IgD-negative memory B cell (primary cell): Measurements from ENCODE around the gene RPS21. TPM values are rescaled to one million over a fixed set of nuclear protein-coding genes. Genes with fewer than 3 reads are reported as not detected.

ENCODE experiments used
- H3K27ac Mint-ChIP-seq, 3 donors: one replicate each; pipeline ENCODE4 v1.8.0; 2020 to 2022; ENCODE audit warnings: mild to moderate bottlenecking in 3 of 3, mixed read lengths in 3 of 3, moderate library complexity in 1 of 3
- H3K27me3 Mint-ChIP-seq: one replicate; pipeline ENCODE4 v1.8.0; 2021; ENCODE audit warnings: mixed read lengths
- H3K36me3 Mint-ChIP-seq: one replicate; pipeline ENCODE4 v1.8.0; 2020; ENCODE audit warnings: mild to moderate bottlenecking, mixed read lengths
- H3K4me1 Mint-ChIP-seq, 3 donors: one replicate each; pipeline ENCODE4 v1.8.0; 2020 to 2022; ENCODE audit warnings: mixed read lengths in 3 of 3, mild to moderate bottlenecking in 1 of 3
- H3K4me3 Mint-ChIP-seq, 4 donors: one replicate each; pipeline ENCODE4 v1.8.0; 2020 to 2022; ENCODE audit warnings: mild to moderate bottlenecking in 4 of 4, mixed read lengths in 4 of 4, moderate library complexity in 3 of 4
- H3K9me3 Mint-ChIP-seq, 3 donors: one replicate each; pipeline ENCODE4 v1.8.0; 2020 to 2021; ENCODE audit warnings: mixed read lengths in 3 of 3, mild to moderate bottlenecking in 1 of 3
- polyA plus RNA-seq: library from polyadenylated mRNA; unstranded; fragments of 300-500 nt; fragmentation: Illumina TruSeq; gene quantifications from one replicate; pipeline ENCODE4 v1.2.3, GENCODE V29; 2021

RPS21 gene
- 3,148 TPM for polyA plus RNA-seq

DNA sequence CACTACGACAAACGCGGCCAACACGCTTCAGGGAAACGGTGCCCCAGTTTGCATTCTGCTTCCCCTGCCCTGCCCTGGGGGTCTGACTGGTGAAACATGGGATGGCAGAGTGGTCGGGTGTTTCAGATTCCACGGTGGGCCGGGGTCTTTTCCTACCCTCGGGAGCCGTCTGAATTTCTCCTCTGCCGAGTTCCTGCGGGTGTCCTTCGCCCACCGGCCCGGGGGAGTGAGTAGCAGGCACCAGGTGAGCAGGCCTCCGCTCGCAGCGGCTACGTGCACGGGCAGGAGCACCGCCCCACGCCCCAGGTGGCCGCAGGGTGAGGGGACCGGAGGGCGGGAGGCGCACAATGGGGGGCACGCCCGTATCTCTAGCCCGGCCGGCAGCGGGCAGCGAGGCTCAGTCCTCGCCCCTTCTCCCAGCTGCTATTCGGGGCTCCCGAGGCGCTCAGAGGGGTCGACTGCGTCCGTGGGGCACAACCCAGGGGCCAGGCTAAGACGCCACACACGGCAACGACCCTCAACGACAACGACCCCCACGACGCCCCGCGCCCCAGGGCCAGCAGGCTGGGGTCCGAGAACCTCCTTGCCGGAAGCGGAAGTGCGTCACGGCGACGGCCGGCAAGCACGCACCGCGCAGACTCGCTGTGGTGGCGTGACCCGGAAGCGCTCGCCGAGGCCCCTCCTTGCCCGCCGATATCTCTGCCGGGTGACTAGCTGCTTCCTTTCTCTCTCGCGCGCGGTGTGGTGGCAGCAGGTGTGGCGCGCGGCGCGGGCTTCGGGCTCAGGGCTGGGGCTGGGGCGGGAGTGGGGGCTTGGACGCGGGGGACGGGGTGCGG lies at the start of gene RPS21:
Gene RPS21, plus strand, starts transcription at position 721 of the 836 bp plus-strand sequence. CDS start 236 bp downstream, outside the sequence.
- peaks cover 3% of the 10 kb centered on the region for H3K36me3 Mint-ChIP-seq
- peak within 1 kb of the TSS; percentile 93 to 96 (median 94) for H3K27ac Mint-ChIP-seq
- H3K9me3 Mint-ChIP-seq = peaks cover 0 to 3% (median 0%) of the 10 kb centered on the region in 3 donors
- H3K4me3 Mint-ChIP-seq = peak within 1 kb of the TSS; percentile 91 to 99 (median 94)
- H3K4me1 Mint-ChIP-seq = peaks cover 20 to 36% (median 27%) of the 10 kb centered on the region in 3 donors
- H3K27me3 Mint-ChIP-seq = no peaks in the 10 kb centered on the region

DNA sequence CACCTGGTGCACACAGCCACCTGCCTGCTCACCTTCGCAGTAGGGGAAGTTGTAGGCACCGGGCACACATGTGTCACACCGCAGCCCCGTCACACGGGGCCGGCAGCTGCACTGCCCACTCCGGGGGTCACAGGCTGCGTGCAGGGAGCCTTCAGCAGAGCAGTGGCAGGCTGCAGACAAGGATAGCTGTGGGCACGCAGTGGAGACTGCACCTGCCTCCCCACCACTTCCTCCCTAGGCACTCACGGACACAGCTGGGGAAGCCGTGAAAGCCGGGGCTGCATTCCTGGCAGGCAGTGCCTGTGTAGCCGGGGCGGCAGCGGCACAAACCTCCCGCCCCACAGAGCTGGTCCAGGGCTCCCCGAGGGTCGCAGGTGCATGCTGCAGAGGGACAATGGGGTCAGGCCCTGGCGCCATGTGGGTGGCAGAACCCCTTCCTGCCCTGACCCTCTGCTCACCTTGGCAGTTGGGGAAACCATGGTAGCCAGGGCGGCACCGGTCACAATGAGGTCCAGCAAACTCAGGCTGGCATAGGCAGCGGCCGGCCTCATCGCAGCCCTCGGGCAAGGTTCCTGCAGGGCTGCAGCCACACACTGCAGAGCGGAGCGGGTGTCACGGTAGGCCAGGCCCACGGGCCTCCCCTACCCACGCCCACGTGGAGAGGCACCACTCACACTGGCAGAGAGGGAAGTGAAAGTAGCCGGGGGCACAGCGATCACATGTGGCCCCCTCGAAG lies 49.2 kb upstream of the RPS21 start:
- Mint-ChIP-seq H3K4me1 (peaks cover 8 to 33% (median 28%) of the 10 kb centered on the region in 3 donors), H3K36me3 (no peaks in the 10 kb centered on the region), H3K4me3 (peak overlapping the region; percentile 64 to 92 (median 79)), H3K27ac (peak overlapping the region; percentile 79 to 97 (median 97)), H3K27me3 (peaks cover 2% of the 10 kb centered on the region), H3K9me3 (peaks cover 0 to 6% (median 0%) of the 10 kb centered on the region in 3 donors)

DNA sequence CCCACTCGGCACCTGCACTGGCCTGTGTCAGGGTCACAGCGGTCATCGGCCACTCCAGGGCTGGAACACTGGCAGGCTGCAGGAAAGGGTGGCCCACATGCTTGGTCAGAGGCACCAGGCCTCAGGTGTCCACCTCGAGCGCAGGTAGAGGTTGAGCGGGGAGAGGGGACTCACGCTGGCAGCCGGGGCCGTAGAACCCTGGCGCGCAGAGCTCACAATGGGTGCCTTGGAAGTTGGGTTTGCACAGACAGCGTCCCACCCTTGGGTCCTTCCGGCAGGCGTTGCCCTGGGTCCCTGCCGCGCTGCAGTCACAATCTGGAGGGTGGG lies 48.6 kb upstream of the RPS21 start:
- no peaks in the 10 kb centered on the region for H3K36me3 Mint-ChIP-seq
- peaks cover 2% of the 10 kb centered on the region for H3K27me3 Mint-ChIP-seq
- H3K9me3 Mint-ChIP-seq = peaks cover 0 to 6% (median 0%) of the 10 kb centered on the region in 3 donors
- peak overlapping the region; percentile 79 to 99 (median 97) for H3K27ac Mint-ChIP-seq
- H3K4me3 Mint-ChIP-seq = peak overlapping the region; percentile 64 to 92 (median 79)
- H3K4me1 Mint-ChIP-seq = peaks cover 8 to 33% (median 28%) of the 10 kb centered on the region in 3 donors

DNA sequence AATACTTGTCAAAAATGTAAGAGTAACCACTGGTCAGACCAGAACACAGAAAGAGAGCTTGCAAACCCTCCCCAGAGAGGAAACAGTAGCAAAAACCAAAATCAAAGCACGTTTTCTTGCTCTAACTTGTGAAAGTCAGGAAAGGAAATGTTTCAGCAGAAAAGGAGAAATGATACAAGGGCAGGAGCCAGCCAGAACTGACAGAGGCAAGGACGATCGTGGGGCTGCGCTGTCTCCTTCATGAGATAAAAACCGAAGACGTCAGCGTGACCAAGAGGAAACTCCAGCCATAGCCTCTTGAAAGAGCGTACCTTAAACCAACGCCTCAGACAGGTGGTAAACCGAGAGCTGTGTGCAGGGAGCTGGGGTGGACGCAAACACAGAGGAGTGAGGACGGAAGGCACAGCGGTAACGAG lies 47.2 kb upstream of the RPS21 start:
- H3K27me3 Mint-ChIP-seq = peaks cover 2% of the 10 kb centered on the region
- peaks cover 1% of the 10 kb centered on the region for H3K36me3 Mint-ChIP-seq
- H3K4me3 Mint-ChIP-seq = peak overlapping the region; percentile 74 to 97 (median 92)
- peak overlapping the region; percentile 79 to 99 (median 97) for H3K27ac Mint-ChIP-seq
- H3K9me3 Mint-ChIP-seq = peaks cover 0 to 6% (median 0%) of the 10 kb centered on the region in 3 donors
- peaks cover 8 to 35% (median 31%) of the 10 kb centered on the region in 3 donors for H3K4me1 Mint-ChIP-seq

DNA sequence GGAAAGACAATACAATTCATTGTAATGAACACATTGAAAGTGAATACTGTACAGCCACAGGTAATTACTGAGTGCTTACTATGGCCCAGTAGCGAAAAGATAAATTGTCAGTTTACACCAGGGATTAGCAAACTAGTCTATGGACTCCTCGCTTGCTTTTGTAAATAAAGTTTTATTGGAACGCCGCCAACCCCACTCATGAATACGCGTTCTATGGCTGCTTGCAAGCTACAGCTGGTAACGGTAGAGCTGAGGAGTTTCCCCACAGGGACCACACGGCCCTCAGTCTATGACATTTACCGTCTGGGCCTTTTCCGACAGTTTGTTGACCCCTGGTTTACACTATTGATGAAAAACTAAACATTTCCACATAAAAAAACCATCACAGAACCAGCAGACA lies 44.0 kb upstream of the RPS21 start:
- no peaks in the 10 kb centered on the region for H3K27me3 Mint-ChIP-seq
- no peak overlapping the region for H3K27ac Mint-ChIP-seq
- H3K9me3 Mint-ChIP-seq = peaks cover 0 to 5% (median 0%) of the 10 kb centered on the region in 3 donors
- H3K4me1 Mint-ChIP-seq = peaks cover 8 to 19% (median 19%) of the 10 kb centered on the region in 3 donors
- H3K4me3 Mint-ChIP-seq = no peak overlapping the region
- H3K36me3 Mint-ChIP-seq = peaks cover 1% of the 10 kb centered on the region

DNA sequence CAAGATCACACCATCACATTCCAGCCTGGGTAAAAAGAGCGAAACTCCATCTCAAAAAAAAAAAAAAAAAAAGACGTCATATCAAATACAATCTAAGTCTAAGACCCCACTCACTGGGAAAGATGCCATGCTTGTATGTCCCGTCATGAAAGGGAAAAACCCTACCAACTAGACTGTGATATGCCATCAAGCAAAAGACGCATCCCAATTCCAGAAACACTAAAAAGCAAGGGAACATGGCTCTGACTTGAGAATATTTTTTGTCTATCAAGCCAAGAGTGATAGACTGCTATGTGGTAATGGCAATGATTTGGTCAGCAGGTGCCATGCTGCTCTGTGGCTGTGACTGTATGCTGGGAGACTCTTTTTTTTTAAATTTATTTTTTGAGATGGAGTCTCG lies 42.8 kb upstream of the RPS21 start:
- no peaks in the 10 kb centered on the region for H3K27me3 Mint-ChIP-seq
- no peak overlapping the region for H3K27ac Mint-ChIP-seq
- H3K4me1 Mint-ChIP-seq = peaks cover 8 to 15% (median 15%) of the 10 kb centered on the region in 3 donors
- no peak overlapping the region for H3K4me3 Mint-ChIP-seq
- peaks cover 0 to 3% (median 0%) of the 10 kb centered on the region in 3 donors for H3K9me3 Mint-ChIP-seq
- H3K36me3 Mint-ChIP-seq = peaks cover 4% of the 10 kb centered on the region

DNA sequence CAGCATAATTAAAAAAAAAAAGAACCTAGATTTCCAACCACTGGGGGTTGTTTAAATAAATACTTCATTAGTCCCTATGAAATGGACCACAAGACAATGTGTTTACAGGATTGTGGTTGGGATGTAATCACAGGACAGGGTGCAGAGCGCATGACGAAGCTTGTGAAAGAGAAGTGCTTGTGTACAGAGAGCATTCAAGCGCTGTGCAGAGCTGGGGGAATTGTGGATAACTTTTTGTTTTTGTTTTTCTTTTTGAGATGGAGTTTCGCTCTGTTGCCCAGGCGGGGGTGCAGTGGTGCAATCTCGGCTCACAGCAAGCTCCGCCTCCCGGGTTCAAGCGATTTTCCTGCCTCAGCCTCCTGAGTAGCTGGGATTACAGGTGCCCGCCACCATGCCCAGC lies 42.1 kb upstream of the RPS21 start:
- Mint-ChIP-seq H3K4me1 (peaks cover 3 to 9% (median 9%) of the 10 kb centered on the region in 3 donors), H3K4me3 (peak overlapping the region in 1 of 4 donors; percentile 32), H3K36me3 (peaks cover 4% of the 10 kb centered on the region), H3K27me3 (no peaks in the 10 kb centered on the region), H3K27ac (peak overlapping the region in 1 of 3 donors; percentile 46), H3K9me3 (peaks cover 0 to 5% (median 0%) of the 10 kb centered on the region in 3 donors)

DNA sequence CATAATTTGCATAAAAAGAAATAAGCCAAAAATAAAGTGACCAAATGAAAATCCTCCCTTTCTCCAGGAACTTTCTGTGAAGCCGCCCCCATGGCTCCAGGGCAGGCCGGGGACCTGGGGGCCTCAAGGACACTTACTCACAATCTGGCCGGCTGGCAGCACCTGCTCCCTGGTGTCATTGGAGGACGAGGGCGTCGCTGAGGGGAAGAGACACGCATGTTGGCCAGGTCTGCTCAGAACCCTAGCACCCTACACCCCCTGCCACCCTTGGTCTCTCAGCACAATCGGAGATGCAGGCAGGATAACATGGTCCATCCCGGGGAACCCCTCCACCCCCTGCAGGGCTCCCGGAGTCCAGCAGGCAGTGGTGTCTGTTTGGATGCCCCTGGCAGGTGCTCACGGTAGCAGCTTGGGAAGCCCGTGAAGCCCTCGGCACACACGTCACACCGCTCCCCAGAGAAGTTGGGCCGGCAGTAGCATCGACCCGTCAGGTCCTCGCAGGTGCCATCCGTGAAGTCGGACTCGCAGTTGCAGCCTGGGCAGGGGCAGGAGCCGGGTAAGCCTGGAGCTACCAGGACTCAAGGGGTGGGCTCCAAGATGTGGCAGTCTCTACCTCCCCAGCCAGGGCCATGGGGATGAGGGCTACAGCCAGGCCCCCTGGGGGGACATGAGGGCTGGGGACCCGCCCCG lies 41.1 kb upstream of the RPS21 start:
- no peak overlapping the region for H3K27ac Mint-ChIP-seq
- peaks cover 0 to 2% (median 0%) of the 10 kb centered on the region in 3 donors for H3K9me3 Mint-ChIP-seq
- no peak overlapping the region for H3K4me3 Mint-ChIP-seq
- H3K36me3 Mint-ChIP-seq = peaks cover 4% of the 10 kb centered on the region
- no peaks in the 10 kb centered on the region for H3K27me3 Mint-ChIP-seq
- H3K4me1 Mint-ChIP-seq = peaks cover 0 to 6% (median 5%) of the 10 kb centered on the region in 3 donors

DNA sequence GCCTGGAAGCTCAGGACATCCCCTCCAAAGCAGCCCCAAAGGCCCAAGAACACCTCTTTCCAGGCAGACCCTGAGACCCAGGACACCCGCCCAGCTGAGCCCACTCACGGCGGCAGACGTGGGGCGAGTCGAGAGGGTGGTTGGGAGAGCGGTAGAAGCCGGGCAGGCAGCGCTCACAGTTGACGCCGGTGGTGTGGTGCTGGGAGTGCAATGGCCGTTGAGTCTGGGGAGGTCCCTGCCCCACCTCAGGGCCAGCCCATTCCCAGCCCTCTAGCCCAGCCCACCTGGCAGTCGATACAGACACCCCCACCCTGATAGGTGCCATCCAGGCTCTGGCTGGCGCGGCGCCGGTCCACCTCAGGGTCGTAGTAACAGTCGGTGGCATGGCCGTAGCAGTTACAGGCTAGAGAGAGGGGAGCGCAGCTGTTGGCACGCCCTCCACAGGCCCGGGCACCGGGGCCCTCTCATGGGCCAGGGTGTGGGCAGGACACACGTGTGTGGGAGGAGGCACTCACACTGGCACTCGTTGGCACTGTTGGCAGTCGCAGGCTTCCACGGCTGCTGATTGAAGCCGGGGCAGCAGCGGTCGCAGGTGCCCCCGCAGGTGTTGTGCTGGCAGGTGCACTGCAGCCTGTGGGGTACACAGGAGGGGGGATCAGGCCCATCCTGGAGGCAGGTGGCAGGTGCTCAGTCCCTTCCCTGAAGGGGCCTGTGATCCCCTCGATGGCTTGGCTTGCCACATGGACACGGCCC lies 40.3 kb upstream of the RPS21 start:
- Mint-ChIP-seq H3K36me3 (peaks cover 4% of the 10 kb centered on the region), H3K4me1 (peaks cover 0 to 6% (median 5%) of the 10 kb centered on the region in 3 donors), H3K27ac (no peak overlapping the region), H3K4me3 (no peak overlapping the region), H3K9me3 (peaks cover 0 to 2% (median 0%) of the 10 kb centered on the region in 3 donors), H3K27me3 (no peaks in the 10 kb centered on the region)

DNA sequence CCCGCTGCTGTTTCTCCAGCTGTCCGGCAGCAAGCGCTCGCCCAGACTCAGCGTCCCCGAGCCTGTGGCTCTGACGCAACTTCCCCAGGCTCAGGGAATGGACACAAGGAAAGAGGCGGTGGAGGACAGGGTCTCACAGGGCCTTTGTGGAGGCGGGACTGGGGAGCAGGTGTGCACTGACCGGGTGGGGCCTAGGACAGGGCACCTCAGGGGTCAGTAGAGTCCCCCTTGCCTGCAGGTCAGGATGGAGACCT lies 39.8 kb upstream of the RPS21 start:
- Mint-ChIP-seq H3K9me3 (peaks cover 0 to 2% (median 0%) of the 10 kb centered on the region in 3 donors), H3K36me3 (peaks cover 4% of the 10 kb centered on the region), H3K27me3 (no peaks in the 10 kb centered on the region), H3K27ac (no peak overlapping the region), H3K4me3 (no peak overlapping the region), H3K4me1 (peaks cover 0 to 6% (median 5%) of the 10 kb centered on the region in 3 donors)

DNA sequence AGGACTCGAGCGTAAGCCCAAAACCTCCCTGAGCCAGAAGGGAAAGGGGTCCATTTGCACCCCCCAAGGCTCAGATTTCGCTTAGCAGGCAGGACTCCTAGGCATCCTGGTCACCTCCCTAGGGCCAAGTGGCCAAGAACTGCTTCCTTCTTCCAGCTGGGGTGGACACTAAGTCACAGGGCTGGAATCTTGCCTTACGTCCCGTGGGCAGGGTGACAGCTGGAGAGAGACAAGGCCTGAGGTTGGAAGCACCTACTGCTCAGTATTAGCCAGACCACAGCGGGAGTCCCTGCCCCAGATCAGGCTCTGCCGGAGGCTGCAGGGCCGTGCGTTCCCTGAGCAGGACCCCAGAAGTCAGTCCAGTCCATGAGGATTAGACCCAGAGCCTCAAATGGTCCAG lies 39.5 kb upstream of the RPS21 start:
- Mint-ChIP-seq H3K4me3 (no peak overlapping the region), H3K9me3 (peaks cover 0 to 2% (median 0%) of the 10 kb centered on the region in 3 donors), H3K27me3 (no peaks in the 10 kb centered on the region), H3K4me1 (peaks cover 0 to 6% (median 5%) of the 10 kb centered on the region in 3 donors), H3K27ac (no peak overlapping the region), H3K36me3 (peaks cover 4% of the 10 kb centered on the region)

DNA sequence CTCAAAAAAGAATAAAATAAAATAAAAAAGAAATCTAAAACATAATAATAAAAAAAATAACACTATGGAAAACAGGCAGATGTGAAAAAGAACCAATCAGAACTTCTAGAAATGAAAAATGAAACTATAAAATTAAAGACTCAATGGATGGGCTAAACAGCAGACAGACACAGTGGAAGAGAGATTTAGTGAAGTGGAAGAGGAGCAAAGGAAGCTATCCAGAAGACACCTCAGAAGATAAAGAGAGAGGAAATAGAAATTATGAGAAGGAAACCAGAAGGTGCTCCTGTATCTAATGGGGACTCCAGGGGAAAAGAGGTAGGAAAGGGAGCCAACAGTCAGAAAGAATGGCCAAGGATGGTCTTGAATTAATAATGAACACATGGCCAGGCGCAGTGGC lies 38.3 kb upstream of the RPS21 start:
- H3K27me3 Mint-ChIP-seq = no peaks in the 10 kb centered on the region
- peaks cover 4% of the 10 kb centered on the region for H3K36me3 Mint-ChIP-seq
- peaks cover 0 to 2% (median 0%) of the 10 kb centered on the region in 3 donors for H3K9me3 Mint-ChIP-seq
- no peak overlapping the region for H3K4me3 Mint-ChIP-seq
- peaks cover 0 to 6% (median 5%) of the 10 kb centered on the region in 3 donors for H3K4me1 Mint-ChIP-seq
- H3K27ac Mint-ChIP-seq = peak overlapping the region in 1 of 3 donors; percentile 44

DNA sequence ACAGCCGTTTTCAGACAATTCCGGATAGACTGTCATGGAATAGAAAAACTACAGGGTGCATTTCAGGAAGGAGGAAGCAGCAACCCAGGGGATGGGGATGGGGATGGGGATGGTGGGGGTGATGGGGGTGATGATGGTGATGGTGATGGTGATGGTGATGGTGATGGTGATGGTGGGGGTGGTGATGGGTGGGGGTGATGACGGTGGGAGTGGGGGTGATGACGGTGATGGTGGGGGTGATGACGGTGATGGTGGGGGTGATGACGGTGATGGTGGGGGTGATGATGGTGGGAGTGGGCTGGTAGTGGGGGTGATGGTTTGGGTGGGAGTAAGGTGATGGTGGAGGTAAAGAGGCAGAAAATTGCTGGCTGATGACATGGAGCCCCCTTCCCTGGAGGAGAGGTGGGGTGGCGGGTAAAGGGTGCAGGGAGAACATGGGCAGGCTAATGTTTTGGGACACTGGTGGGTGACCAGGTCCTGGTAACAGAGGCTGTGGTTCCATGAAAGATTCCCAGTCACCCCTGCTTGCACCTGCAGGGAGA lies 37.3 kb upstream of the RPS21 start:
- no peak overlapping the region for H3K4me3 Mint-ChIP-seq

DNA sequence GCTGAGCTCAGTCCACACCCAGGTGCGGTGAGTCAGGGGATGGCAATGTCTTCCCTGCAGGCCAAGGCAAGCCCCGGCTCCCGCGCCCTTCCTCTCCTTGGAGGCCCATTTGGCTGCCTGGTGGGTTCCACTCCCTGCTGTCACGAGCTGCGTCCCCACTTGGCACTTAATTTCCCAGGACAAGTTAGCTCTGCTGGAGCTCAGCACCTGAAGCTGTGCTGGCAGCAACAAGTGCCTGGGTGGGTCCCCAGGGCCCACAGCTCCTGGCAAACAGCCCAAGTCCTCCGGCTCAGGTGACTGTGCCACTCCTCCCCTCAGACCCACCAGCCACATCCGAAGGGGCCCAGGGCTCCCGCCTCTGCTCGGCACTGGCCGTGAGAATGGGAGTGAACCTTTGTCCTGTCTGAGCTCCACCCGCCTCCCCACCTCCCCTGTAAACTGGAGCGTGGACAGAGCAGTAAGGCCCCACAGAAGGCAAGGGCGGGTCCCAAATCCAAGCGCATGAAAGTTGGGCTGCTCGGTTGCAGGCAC lies 36.7 kb upstream of the RPS21 start:
- H3K27ac Mint-ChIP-seq = no peak overlapping the region
- H3K4me1 Mint-ChIP-seq = peaks cover 0 to 1% (median 0%) of the 10 kb centered on the region in 3 donors
- no peak overlapping the region for H3K4me3 Mint-ChIP-seq
- H3K36me3 Mint-ChIP-seq = peaks cover 3% of the 10 kb centered on the region
- no peaks in the 10 kb centered on the region for H3K27me3 Mint-ChIP-seq
- H3K9me3 Mint-ChIP-seq = peaks cover 0 to 2% (median 0%) of the 10 kb centered on the region in 3 donors

More for the DNA sequence above, 37.3 kb upstream of the RPS21 start:
- Mint-ChIP-seq H3K27me3 (no peaks in the 10 kb centered on the region), H3K27ac (no peak overlapping the region), H3K4me1 (peaks cover 0 to 4% (median 2%) of the 10 kb centered on the region in 3 donors), H3K36me3 (peaks cover 3% of the 10 kb centered on the region), H3K9me3 (peaks cover 0 to 2% (median 0%) of the 10 kb centered on the region in 3 donors)
